HL-60 (cell line): ENCODE data around the gene MYL12A.

Experiments
- DNase-seq, 2 experiments: peaks; one replicate each; pipeline ENCODE4 v3.0.0-alpha.2; 2010 to 2020; ENCODE audit warnings: low read depth in 1 of 2, low spot score in 1 of 2
- H3K27ac ChIP-seq: fragments of 250-450 bp; sonication (Bioruptor Pico); replicated peaks from 2 replicates; pipeline ENCODE4 v1.5.1; 2020; ENCODE audit warnings: mild to moderate bottlenecking, moderate library complexity
- H3K27me3 ChIP-seq: fragments of 250-450 bp; sonication (Bioruptor Pico); 2 replicates; pipeline ENCODE4 v1.5.1; 2021; ENCODE audit warnings: mild to moderate bottlenecking, moderate library complexity; ENCODE audit not compliant: insufficient read depth, poor library complexity, severe bottlenecking
- H3K4me3 ChIP-seq: replicated peaks from 2 replicates; pipeline ENCODE4 v1.5.1; 2011; ENCODE audit warnings: mild to moderate bottlenecking, control low read depth, low read length; ENCODE audit not compliant: insufficient read depth
- GABPA ChIP-seq: IDR thresholded peaks from 2 replicates; pipeline ENCODE4 v1.6.1; 2012; ENCODE audit warnings: low read depth
- POLR2AphosphoS5 ChIP-seq: IDR thresholded peaks from 2 replicates; pipeline ENCODE4 v1.6.1; 2012; ENCODE audit warnings: low read depth
- SPI1 ChIP-seq: IDR thresholded peaks from 2 replicates; pipeline ENCODE4 v1.6.1; 2012; ENCODE audit warnings: low read depth, mild to moderate bottlenecking, borderline replicate concordance
- TF ChIP-seq, protein P1 (sequence below): IDR thresholded peaks from 2 replicates; pipeline ENCODE4 v1.6.1; 2012; ENCODE audit warnings: low read depth; ENCODE audit not compliant: insufficient replicate concordance
- TF ChIP-seq, protein P2 (sequence below): IDR thresholded peaks from one replicate; pipeline ENCODE4 v1.5.1; 2011; ENCODE audit warnings: low read length, control low read depth, inconsistent platforms; ENCODE audit not compliant: insufficient read depth

MYL12A gene

DNA sequence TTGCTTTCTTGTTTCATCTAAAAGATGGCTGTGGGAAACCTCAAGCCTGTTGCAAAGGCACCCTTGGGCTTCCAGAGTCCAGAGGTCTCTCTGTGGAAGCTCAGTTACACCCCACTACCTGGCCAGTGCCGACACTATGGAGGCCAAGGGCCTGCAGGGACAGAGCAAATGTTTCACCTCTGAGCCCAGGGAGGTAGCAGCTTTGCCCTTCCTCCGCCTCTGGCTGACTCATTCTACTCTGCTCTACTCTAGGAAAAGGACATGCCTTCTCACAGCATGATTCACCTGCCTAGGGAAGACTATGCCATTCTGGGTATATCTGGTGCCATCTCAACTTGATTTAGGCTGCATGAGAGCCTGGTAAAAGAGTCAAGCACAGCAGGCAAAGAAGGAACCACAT lies 40.0 kb upstream of the MYL12A start:
- TF ChIP-seq SPI1 (no peak), POLR2AphosphoS5 (no peak), GABPA (no peak)
- TF ChIP-seq, protein P1, sequence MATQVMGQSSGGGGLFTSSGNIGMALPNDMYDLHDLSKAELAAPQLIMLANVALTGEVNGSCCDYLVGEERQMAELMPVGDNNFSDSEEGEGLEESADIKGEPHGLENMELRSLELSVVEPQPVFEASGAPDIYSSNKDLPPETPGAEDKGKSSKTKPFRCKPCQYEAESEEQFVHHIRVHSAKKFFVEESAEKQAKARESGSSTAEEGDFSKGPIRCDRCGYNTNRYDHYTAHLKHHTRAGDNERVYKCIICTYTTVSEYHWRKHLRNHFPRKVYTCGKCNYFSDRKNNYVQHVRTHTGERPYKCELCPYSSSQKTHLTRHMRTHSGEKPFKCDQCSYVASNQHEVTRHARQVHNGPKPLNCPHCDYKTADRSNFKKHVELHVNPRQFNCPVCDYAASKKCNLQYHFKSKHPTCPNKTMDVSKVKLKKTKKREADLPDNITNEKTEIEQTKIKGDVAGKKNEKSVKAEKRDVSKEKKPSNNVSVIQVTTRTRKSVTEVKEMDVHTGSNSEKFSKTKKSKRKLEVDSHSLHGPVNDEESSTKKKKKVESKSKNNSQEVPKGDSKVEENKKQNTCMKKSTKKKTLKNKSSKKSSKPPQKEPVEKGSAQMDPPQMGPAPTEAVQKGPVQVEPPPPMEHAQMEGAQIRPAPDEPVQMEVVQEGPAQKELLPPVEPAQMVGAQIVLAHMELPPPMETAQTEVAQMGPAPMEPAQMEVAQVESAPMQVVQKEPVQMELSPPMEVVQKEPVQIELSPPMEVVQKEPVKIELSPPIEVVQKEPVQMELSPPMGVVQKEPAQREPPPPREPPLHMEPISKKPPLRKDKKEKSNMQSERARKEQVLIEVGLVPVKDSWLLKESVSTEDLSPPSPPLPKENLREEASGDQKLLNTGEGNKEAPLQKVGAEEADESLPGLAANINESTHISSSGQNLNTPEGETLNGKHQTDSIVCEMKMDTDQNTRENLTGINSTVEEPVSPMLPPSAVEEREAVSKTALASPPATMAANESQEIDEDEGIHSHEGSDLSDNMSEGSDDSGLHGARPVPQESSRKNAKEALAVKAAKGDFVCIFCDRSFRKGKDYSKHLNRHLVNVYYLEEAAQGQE = no peak
- TF ChIP-seq, protein P2, sequence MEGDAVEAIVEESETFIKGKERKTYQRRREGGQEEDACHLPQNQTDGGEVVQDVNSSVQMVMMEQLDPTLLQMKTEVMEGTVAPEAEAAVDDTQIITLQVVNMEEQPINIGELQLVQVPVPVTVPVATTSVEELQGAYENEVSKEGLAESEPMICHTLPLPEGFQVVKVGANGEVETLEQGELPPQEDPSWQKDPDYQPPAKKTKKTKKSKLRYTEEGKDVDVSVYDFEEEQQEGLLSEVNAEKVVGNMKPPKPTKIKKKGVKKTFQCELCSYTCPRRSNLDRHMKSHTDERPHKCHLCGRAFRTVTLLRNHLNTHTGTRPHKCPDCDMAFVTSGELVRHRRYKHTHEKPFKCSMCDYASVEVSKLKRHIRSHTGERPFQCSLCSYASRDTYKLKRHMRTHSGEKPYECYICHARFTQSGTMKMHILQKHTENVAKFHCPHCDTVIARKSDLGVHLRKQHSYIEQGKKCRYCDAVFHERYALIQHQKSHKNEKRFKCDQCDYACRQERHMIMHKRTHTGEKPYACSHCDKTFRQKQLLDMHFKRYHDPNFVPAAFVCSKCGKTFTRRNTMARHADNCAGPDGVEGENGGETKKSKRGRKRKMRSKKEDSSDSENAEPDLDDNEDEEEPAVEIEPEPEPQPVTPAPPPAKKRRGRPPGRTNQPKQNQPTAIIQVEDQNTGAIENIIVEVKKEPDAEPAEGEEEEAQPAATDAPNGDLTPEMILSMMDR = no peak
- Histone ChIP-seq H3K27me3 (no peaks in the 10 kb centered on the region), H3K27ac (no peak overlapping the region), H3K4me3 (no peak overlapping the region)
- no peak for DNase-seq

DNA sequence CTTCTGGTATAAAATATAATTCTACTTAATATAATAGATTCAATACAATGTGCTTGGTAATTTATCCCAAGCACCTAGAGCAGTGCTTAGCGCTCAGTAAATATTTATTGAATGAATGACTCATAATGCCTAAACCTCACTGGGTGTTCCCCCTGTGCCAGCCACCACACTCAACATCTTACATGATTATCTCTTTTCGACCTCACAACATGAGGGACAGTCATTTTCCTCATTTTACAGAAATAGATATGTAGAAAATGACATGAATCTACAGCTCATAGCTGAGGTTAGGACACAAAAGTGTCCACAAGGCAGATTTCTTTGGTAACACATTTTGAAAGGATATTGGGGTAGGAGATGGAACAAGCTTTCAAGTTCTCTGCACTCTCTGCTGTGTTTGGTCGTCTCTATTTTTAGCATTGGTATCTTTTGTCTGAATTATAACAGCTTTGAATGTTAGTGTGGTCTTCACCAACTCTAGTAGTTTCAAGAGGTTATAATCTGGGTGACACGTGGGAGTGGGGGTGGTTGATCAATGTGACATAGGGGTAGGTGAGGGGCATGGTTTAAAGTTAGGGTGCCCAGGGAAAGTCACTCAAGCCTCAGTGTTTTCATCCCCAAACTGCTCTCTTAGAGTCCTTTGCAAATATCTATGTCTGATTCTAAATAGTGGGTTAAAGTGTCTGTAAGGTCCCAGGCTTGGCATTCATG lies 37.6 kb upstream of the MYL12A start:
- H3K27ac ChIP-seq = no peak overlapping the region
- TF ChIP-seq POLR2AphosphoS5 (no peak), GABPA (no peak), SPI1 (no peak)
- TF ChIP-seq, protein P2 = no peak
- TF ChIP-seq, protein P1 = no peak
- no peak for DNase-seq

DNA sequence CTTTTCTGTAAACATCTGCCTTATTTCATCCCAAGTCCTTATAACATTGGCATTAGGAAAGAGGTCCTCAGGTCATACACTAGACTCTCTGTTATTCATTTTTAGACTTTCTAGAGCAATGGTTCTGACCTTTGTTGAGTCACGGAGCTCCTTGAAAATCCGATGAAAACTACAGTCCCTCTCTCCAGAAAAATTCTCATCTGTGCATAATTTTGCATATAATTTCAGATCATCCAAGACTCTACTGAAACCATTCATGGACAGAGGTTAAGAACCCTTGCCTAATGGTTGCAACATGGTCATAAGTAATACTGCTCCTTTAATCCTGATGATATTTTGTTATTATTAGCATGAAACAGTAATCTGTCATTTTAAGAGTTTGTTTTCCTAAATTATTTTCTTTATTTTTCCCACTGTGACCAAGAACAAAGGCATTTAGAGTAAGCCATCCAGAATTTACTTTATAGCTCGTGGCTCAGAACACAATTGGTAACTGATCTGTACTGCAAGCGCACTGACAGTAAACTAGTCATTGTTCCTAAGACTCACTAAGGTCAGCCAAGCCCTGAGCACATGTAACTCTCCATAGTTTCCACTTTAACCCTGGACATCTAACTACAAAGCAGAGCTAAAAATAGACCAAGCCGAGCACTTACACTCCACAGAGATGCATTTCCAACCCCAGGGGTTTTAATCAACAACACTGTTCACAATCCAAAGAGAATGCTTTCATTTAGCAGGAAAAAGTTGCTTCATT lies 36.2 kb upstream of the MYL12A start:
- Histone ChIP-seq H3K4me3 (no peak overlapping the region), H3K27ac (no peak overlapping the region), H3K27me3 (no peaks in the 10 kb centered on the region)
- TF ChIP-seq GABPA (no peak), SPI1 (no peak), POLR2AphosphoS5 (no peak)
- TF ChIP-seq, protein P1 = no peak
- TF ChIP-seq, protein P2 = no peak
- no peak for DNase-seq

More for the DNA sequence above, 37.6 kb upstream of the MYL12A start:
- H3K27me3 ChIP-seq = no peaks in the 10 kb centered on the region
- no peak overlapping the region for H3K4me3 ChIP-seq
